CD14-positive monocyte (primary cell): ENCODE results near the gene IGFBP1. TPM values are rescaled to one million over a fixed set of nuclear protein-coding genes. Genes with fewer than 3 reads are reported as not detected.

ENCODE experiments used
- DNase-seq, 3 donors: peaks; one replicate each; pipeline ENCODE4 v3.0.0-alpha.2; 2011 to 2022
- H2AFZ ChIP-seq: 2 replicates; pipeline ENCODE4 v1.6.0; 2012; ENCODE audit warnings: mild to moderate bottlenecking, low read depth, low read length, inconsistent platforms; ENCODE audit not compliant: insufficient read depth, poor library complexity, severe bottlenecking
- H3K27ac ChIP-seq, 2 donors: 1 replicate in 1 of 2; 2 replicates in 1 of 2; pipeline ENCODE4 v1.5.1; 2012 to 2013; ENCODE audit warnings: low read length in 2 of 2, control low read depth in 1 of 2, inconsistent platforms in 1 of 2, low read depth in 1 of 2, mild to moderate bottlenecking in 1 of 2
- H3K27me3 ChIP-seq, 2 donors: one replicate each; pipeline versions ENCODE4 v1.6.0 to v1.6.1; 2011 to 2013; ENCODE audit warnings: low read length in 2 of 2; ENCODE audit not compliant: control insufficient read depth in 2 of 2, insufficient read depth in 2 of 2
- H3K36me3 ChIP-seq, 2 donors: replicated peaks in 1 of 2; 1 replicate in 1 of 2; 2 replicates in 1 of 2; pipeline versions ENCODE4 v1.5.1 to v1.6.1; 2012 to 2013; ENCODE audit warnings: low read length in 2 of 2, control low read depth in 1 of 2, inconsistent platforms in 1 of 2, mild to moderate bottlenecking in 1 of 2; ENCODE audit not compliant: insufficient read depth in 2 of 2, control insufficient read depth in 1 of 2
- H3K4me1 ChIP-seq, 2 donors: 1 replicate in 1 of 2; 2 replicates in 1 of 2; pipeline versions ENCODE4 v1.5.1 to v1.6.1; 2012 to 2013; ENCODE audit warnings: low read length in 2 of 2, control low read depth in 1 of 2, inconsistent platforms in 1 of 2, mild to moderate bottlenecking in 1 of 2, moderate library complexity in 1 of 2; ENCODE audit not compliant: insufficient read depth in 2 of 2, control insufficient read depth in 1 of 2
- H3K4me2 ChIP-seq: replicated peaks from 2 replicates; pipeline ENCODE3; 2012; ENCODE audit warnings: low read length, moderate library complexity, mild to moderate bottlenecking; ENCODE audit not compliant: poor library complexity, severe bottlenecking; ENCODE audit errors: extremely low read depth
- H3K4me3 ChIP-seq, 3 experiments: fragments of 200-600 bp in 1 of 3; sonication (generic) in 1 of 3; replicated peaks in 1 of 3; 1 replicate in 2 of 3; 2 replicates in 1 of 3; pipeline ENCODE4 v1.5.1; 2011 to 2013; ENCODE audit warnings: low read length in 3 of 3, mild to moderate bottlenecking in 3 of 3, control low read depth in 2 of 3, low read depth in 2 of 3, inconsistent platforms in 1 of 3, moderate library complexity in 1 of 3
- H3K79me2 ChIP-seq: 2 replicates; pipeline ENCODE4 v1.6.0; 2012; ENCODE audit warnings: mild to moderate bottlenecking, control low read depth, inconsistent platforms, low read length, moderate library complexity; ENCODE audit not compliant: insufficient read depth
- H3K9ac ChIP-seq: 2 replicates; pipeline ENCODE4 v1.6.0; 2017; ENCODE audit warnings: low read length, mild to moderate bottlenecking; ENCODE audit not compliant: insufficient read depth, poor library complexity, severe bottlenecking
- H3K9me3 ChIP-seq, 2 donors: replicated peaks in 1 of 2; 1 replicate in 1 of 2; 2 replicates in 1 of 2; pipeline versions ENCODE4 v1.5.1 to v1.6.1; 2012 to 2013; ENCODE audit warnings: low read length in 2 of 2, control low read depth in 1 of 2; ENCODE audit not compliant: control insufficient read depth in 1 of 2, insufficient read depth in 1 of 2
- H4K20me1 ChIP-seq: 2 replicates; pipeline ENCODE4 v1.6.0; 2012; ENCODE audit warnings: mild to moderate bottlenecking, low read length, control low read depth, moderate library complexity; ENCODE audit not compliant: insufficient read depth
- H3K27ac Mint-ChIP-seq, 7 donors: one replicate each; pipeline ENCODE4 v1.8.0; 2020; ENCODE audit warnings: mild to moderate bottlenecking in 7 of 7, mixed read lengths in 7 of 7, moderate library complexity in 6 of 7, inconsistent platforms in 2 of 7
- H3K27me3 Mint-ChIP-seq, 3 donors: one replicate each; pipeline ENCODE4 v1.8.0; 2021 to 2022; ENCODE audit warnings: low read depth in 3 of 3, mild to moderate bottlenecking in 3 of 3, mixed read lengths in 3 of 3, moderate library complexity in 3 of 3, inconsistent platforms in 1 of 3
- H3K36me3 Mint-ChIP-seq, 2 donors: one replicate each; pipeline ENCODE4 v1.8.0; 2020; ENCODE audit warnings: mixed read lengths in 2 of 2, inconsistent platforms in 1 of 2, mild to moderate bottlenecking in 1 of 2
- H3K4me1 Mint-ChIP-seq: one replicate; pipeline ENCODE4 v1.8.0; 2020; ENCODE audit warnings: mild to moderate bottlenecking, mixed read lengths
- H3K4me3 Mint-ChIP-seq, 2 donors: one replicate each; pipeline ENCODE4 v1.8.0; 2020; ENCODE audit warnings: mild to moderate bottlenecking in 2 of 2, mixed read lengths in 2 of 2, moderate library complexity in 1 of 2
- H3K9me3 Mint-ChIP-seq, 7 donors: one replicate each; pipeline ENCODE4 v1.8.0; 2020 to 2022; ENCODE audit warnings: mixed read lengths in 7 of 7, mild to moderate bottlenecking in 6 of 7, moderate library complexity in 6 of 7, inconsistent platforms in 2 of 7
- WGBS: methylation state at CpG from one replicate; pipeline ENCODE4 v1.1.5; 2013; ENCODE audit warnings: missing lambda C conversion rate; ENCODE audit not compliant: insufficient coverage; 5-methylcytosine and 5-hydroxymethylcytosine counted together
- intact Hi-C, 2 donors: fragments of 100-400 bp; cut with micrococcal nuclease; formaldehyde crosslinking; loops; one replicate each; pipeline versions ENCODE4 v1.15.0 to v1.15.1; 2023
- polyA plus RNA-seq, 3 donors: library from polyadenylated mRNA; depleted of rRNA in 1 of 3; unstranded in 2 of 3; stranded (reverse) in 1 of 3; fragments of 300-500 nt in 2 of 3; fragments of >200 nt in 1 of 3; fragmentation: Illumina TruSeq in 2 of 3; gene quantifications; 1 replicate in 2 of 3; 2 replicates in 1 of 3; pipeline ENCODE4 v1.2.3, GENCODE V29; 2012 to 2021
- TF ChIP-seq, protein P1 (sequence below): fragments of 200-600 bp; IDR thresholded peaks from one replicate; pipeline ENCODE4 v1.8.0; 2022; ENCODE audit warnings: antibody characterized with exemption, mild to moderate bottlenecking

IGFBP1 gene
- polyA plus RNA-seq, 3 donors: not detected

DNA sequence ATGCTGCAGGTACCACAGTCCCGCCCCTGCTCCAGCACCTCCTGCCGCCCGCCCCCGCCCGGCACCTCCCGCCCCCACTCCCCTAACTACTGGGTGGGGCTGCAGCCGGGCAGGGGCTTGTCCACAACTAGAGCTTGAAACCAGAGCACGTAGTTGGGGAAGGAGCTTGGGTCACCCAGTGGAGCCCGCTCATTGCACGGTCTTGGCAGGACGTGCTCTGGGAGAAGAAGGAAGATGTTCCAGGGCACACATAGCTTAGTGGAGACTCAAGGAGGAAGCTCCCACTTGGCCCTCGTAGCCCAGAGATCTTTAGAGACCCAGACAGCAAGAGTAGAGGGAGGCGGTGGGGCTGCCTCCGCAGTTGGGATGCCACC, 692 bp downstream of the IGFBP1 start:
- Histone ChIP-seq H3K27ac (no peak overlapping the region), H3K27me3 (peaks cover 23 to 49% of the 10 kb centered on the region in 2 donors), H3K4me1 (no peaks in the 10 kb centered on the region), H3K9me3 (peaks cover 0 to 15% of the 10 kb centered on the region in 2 donors), H3K36me3 (no peaks in the 10 kb centered on the region), H3K9ac (no peak overlapping the region), H3K4me3 (no peak overlapping the region), H3K4me2 (no peak overlapping the region), H3K79me2 (no peaks in the 10 kb centered on the region), H2AFZ (no peak overlapping the region), H4K20me1 (no peaks in the 10 kb centered on the region)
- peaks cover 0 to 4% (median 0%) of the 10 kb centered on the region in 7 donors for H3K9me3 Mint-ChIP-seq
- no peak for DNase-seq
- WGBS: 18% methylated on average over 7 of the region's 14 CpGs
- H3K36me3 Mint-ChIP-seq: no peaks in the 10 kb centered on the region
- intact Hi-C loops: no loop called here
- peak overlapping the region in 1 of 2 donors; percentile 65 for H3K4me3 Mint-ChIP-seq
- no peaks in the 10 kb centered on the region for H3K4me1 Mint-ChIP-seq
- no peak overlapping the region for H3K27ac Mint-ChIP-seq
- TF ChIP-seq, protein P1, sequence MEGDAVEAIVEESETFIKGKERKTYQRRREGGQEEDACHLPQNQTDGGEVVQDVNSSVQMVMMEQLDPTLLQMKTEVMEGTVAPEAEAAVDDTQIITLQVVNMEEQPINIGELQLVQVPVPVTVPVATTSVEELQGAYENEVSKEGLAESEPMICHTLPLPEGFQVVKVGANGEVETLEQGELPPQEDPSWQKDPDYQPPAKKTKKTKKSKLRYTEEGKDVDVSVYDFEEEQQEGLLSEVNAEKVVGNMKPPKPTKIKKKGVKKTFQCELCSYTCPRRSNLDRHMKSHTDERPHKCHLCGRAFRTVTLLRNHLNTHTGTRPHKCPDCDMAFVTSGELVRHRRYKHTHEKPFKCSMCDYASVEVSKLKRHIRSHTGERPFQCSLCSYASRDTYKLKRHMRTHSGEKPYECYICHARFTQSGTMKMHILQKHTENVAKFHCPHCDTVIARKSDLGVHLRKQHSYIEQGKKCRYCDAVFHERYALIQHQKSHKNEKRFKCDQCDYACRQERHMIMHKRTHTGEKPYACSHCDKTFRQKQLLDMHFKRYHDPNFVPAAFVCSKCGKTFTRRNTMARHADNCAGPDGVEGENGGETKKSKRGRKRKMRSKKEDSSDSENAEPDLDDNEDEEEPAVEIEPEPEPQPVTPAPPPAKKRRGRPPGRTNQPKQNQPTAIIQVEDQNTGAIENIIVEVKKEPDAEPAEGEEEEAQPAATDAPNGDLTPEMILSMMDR: no peak
- H3K27me3 Mint-ChIP-seq: peaks cover 37 to 67% (median 63%) of the 10 kb centered on the region in 3 donors

DNA sequence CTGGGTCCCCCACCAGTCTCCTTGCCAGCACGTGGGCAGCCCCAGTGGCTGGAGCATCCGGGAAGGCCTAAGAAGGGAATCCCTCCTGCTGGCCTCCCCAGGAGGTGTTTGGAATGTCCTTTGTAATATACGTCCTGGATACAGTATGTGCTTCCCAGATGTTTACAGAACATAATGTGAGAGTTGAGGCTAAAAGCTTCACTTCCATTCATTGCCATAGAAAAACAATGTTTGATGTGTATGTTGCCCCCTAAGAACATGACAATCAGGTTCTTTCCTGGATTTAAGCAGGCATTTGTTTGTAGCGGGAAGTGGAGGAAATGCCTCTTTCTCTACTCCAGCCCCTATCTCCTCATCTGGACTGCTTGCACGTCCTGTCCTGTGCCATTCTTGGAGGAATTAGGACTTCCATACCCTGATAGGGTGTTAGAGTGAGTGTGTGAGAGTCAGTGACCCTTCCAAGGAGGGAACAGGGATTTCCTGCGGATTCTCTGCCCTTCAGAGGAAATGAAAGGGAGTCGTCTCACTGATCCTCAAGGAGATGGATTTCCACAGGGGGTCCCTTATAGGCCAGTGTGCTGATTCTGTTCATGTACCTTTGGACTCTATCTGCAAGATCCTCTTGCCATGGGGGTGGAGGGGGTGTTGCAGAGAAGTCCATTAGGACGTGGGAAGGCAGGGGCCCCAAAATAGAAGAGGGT, 1.2 kb downstream of the IGFBP1 start:
- Histone ChIP-seq H3K36me3 (no peaks in the 10 kb centered on the region), H3K4me2 (no peak overlapping the region), H3K4me3 (no peak overlapping the region), H3K79me2 (no peaks in the 10 kb centered on the region), H3K9ac (no peak overlapping the region), H2AFZ (no peak overlapping the region), H3K4me1 (no peaks in the 10 kb centered on the region), H3K9me3 (peaks cover 0 to 15% of the 10 kb centered on the region in 2 donors), H4K20me1 (no peaks in the 10 kb centered on the region), H3K27ac (no peak overlapping the region), H3K27me3 (peaks cover 23 to 49% of the 10 kb centered on the region in 2 donors)
- Mint-ChIP-seq H3K4me1 (no peaks in the 10 kb centered on the region), H3K27ac (no peak overlapping the region), H3K27me3 (peaks cover 37 to 69% (median 58%) of the 10 kb centered on the region in 3 donors), H3K4me3 (peak overlapping the region in 1 of 2 donors; percentile 32), H3K9me3 (peaks cover 0 to 4% (median 0%) of the 10 kb centered on the region in 7 donors), H3K36me3 (no peaks in the 10 kb centered on the region)
- 39% methylated on average over 4 of the region's 8 CpGs for WGBS
- intact Hi-C loops: no loop called here
- TF ChIP-seq, protein P1: no peak
- no peak for DNase-seq
